AG04450 (cell line): Measurements from ENCODE around the gene TNS3. TPM values are rescaled to one million over a fixed set of nuclear protein-coding genes. Genes with fewer than 3 reads are reported as not detected.

ENCODE experiments used
- CTCF ChIA-PET: fragments of 300-600, 350-600 bp; formaldehyde crosslinking; extraction: SDS; loops from one replicate; lab custom pipeline; 2022; ENCODE audit warnings: antibody characterized with exemption, inconsistent platforms; lab: Charles Lee
- POLR2A ChIA-PET: fragments of 350-600 bp; formaldehyde crosslinking; extraction: SDS; loops from one replicate; lab custom pipeline; 2021; ENCODE audit warnings: antibody characterized with exemption, inconsistent platforms; lab: Yijun Ruan, JAX
- DNase-seq: peaks from one replicate; pipeline ENCODE4 v3.0.0-alpha.2; 2011; ENCODE audit warnings: low read depth, low spot score
- H3K27ac ChIP-seq: one replicate; pipeline ENCODE4 v1.5.1; 2012; ENCODE audit warnings: low read depth, low read length, control low read depth
- H3K27me3 ChIP-seq: one replicate; pipeline ENCODE4 v1.6.0; 2012; ENCODE audit warnings: low read length; ENCODE audit not compliant: control insufficient read depth, insufficient read depth
- H3K4me3 ChIP-seq: 2 replicates; pipeline ENCODE4 v1.5.1; 2011; ENCODE audit warnings: mild to moderate bottlenecking, low read depth, low read length, control low read depth
- H3K9me3 ChIP-seq: 2 replicates; pipeline ENCODE4 v1.5.1; 2012; ENCODE audit warnings: low read length; ENCODE audit not compliant: control insufficient read depth, insufficient read depth
- CTCF ChIP-seq: IDR thresholded peaks from 2 replicates; pipeline ENCODE4 v1.5.1; 2011; ENCODE audit warnings: low read depth, low read length, control low read depth, inconsistent platforms
- polyA plus RNA-seq: library from polyadenylated mRNA; depleted of rRNA; stranded (reverse); fragments of >200 nt; gene quantifications from 2 replicates; pipeline ENCODE4 v1.2.3, GENCODE V29; 2011

Gene TNS3
- polyA plus RNA-seq, 1 experiment = 131 TPM

GRCh38 chr7:47402941-47403866, 178.7 kb downstream of the TNS3 start:
- peak overlapping the region; percentile 21 for H3K27ac ChIP-seq
- no peak overlapping the region for H3K4me3 ChIP-seq
- ChIA-PET POLR2A (no interaction called here), CTCF (interaction anchor here (0.7 to 1.1 kb wide), 2 partner anchors 10 to 149 kb away, joined by 3 to 4 read pairs; no protein-coding TSS in a partner anchor)
- no peaks in the 10 kb centered on the region for H3K27me3 ChIP-seq
- TF ChIP-seq CTCF = no peak
- DNase-seq = no peak
- H3K9me3 ChIP-seq = no peaks in the 10 kb centered on the region; the same call in 1 of the 2 replicates

DNA sequence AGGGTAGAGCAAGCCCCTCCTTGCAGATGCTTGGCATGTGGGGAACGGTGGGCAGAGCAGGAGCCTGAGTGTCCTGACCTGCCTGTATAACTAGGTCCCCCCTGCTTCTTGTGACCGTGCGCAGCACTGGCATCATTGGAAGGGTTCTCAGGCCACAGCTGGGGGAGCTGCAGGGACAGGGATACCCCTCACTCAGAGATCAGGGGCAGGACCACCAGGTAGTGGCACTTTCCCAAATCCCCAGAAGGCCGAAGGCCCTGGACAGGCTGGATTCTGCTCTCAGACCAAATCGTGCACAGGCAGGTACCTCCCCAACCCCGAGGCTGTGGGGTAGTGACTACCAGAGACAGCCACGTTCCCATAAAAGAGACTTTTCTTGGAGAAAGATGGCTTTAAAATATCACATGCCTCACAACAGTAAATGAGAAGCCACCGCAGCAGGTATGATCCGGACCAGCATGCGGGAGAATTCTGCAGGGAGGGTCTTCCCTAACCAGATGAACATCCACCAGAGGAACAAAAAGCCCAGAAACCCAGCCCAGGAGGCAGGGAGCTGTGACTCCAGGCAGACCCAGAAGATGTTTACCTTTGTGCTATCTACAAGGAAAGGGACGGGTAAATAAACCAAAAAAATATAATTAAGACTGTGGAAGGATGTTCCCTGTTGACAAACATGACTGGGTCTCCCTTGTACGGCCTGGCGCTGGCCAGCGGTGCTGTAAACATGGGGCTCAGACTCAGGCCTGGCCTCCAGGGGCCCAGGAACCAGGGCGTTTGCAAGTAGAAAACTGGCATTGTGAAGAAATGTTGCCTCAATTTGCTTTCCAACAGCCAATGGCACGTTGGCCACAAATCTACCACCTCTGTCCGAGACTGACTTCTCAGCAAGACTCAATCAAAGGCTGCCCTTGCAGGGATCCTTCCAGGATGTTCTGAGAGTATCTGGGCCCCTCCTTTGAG, 180.0 kb downstream of the TNS3 start:
- ChIA-PET POLR2A (no interaction called here), CTCF (interaction anchor here (1.1 to 2.2 kb wide), 2 partner anchors 9 to 135 kb away, joined by 4 to 6 read pairs; no protein-coding TSS in a partner anchor)
- TF ChIP-seq CTCF = no peak
- no peak overlapping the region for H3K27ac ChIP-seq
- no peaks in the 10 kb centered on the region; the same call in 1 of the 2 replicates for H3K9me3 ChIP-seq
- DNase-seq = no peak
- H3K27me3 ChIP-seq = no peaks in the 10 kb centered on the region
- no peak overlapping the region for H3K4me3 ChIP-seq

- ChIA-PET CTCF (interaction anchor here (2.2 kb wide), 1 partner anchor 134 kb away, joined by 6 read pairs; no protein-coding TSS in a partner anchor), POLR2A (no interaction called here)
- TF ChIP-seq CTCF = no peak
- Histone ChIP-seq H3K27me3 (no peaks in the 10 kb centered on the region), H3K27ac (no peak overlapping the region), H3K9me3 (no peaks in the 10 kb centered on the region; the same call in 1 of the 2 replicates), H3K4me3 (no peak overlapping the region)
- DNase-seq = no peak
These were observed 181.1 kb downstream of the TNS3 start for GRCh38 chr7:47400741-47401206.

DNA sequence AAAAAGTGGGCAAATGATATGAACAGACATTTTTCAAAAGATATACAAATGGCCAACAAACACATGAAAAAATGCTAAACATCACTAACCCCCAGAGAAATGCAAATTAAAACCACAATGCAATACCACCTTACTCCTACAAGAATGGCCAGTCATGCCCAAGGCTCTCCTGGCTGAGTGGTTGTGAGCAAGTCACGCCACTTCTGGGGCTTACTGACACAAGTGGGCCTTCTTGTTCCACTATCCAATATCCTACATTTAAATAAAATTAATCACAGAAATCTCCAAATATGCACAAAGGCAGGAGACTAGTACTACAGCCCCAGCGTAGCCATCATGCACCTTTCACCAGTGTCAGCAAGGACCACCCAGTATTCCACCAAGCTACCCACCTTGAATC, 181.9 kb downstream of the TNS3 start:
- no peaks in the 10 kb centered on the region; the same call in 1 of the 2 replicates for H3K9me3 ChIP-seq
- no peak for DNase-seq
- no peak overlapping the region for H3K4me3 ChIP-seq
- TF ChIP-seq CTCF = no peak
- H3K27me3 ChIP-seq = no peaks in the 10 kb centered on the region
- ChIA-PET POLR2A (no interaction called here), CTCF (interaction anchor here (2.2 kb wide), 1 partner anchor 133 kb away, joined by 6 read pairs; no protein-coding TSS in a partner anchor)
- no peak overlapping the region for H3K27ac ChIP-seq
